Skin of body (tissue), 2 donors: ENCODE data around the gene LARP1. TPM values are rescaled to one million over a fixed set of nuclear protein-coding genes. Genes with fewer than 3 reads are reported as not detected.
A peak's percentile ranks its signal among the peaks of the same experiment; 100 is the strongest.
"Not testable (repeated sequence)": the region's sequence is repeated elsewhere in the genome, so short reads cannot be mapped to it uniquely, and the experiment has no call there.

Experiments used
- DNase-seq: peaks from one replicate; lab custom pipeline; 2025; lab: John Stamatoyannopoulos, UW
- total RNA-seq: library from RNA; depleted of rRNA; stranded (reverse); fragments of >200 nt; gene quantifications from one replicate; pipeline ENCODE4 v1.2.3, GENCODE V29; 2014

The LARP1 gene
- total RNA-seq, 1 donor from 2014 or later: 46.4 TPM

DNA sequence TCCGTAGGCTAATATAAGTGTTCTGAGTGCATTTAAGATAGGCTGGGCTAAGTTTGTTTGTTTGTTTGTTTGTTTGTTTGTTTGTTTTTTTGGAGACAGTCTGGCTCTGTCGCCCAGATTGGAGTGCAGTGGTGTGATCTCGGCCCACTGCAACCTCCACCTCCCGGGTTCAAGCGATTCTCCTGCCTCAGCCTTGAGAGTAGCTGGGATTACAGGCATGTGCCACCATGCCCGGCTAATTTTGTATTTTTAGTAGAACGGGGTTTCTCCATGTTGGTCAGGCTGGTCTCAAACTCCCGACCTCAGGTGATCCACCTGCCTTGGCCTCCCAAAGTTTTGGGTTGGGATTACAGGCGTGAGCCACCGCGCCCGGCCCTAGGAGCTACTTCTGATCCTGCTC lies 4.7 kb downstream of the LARP1 start:
- not testable (repeated sequence) for DNase-seq

DNA sequence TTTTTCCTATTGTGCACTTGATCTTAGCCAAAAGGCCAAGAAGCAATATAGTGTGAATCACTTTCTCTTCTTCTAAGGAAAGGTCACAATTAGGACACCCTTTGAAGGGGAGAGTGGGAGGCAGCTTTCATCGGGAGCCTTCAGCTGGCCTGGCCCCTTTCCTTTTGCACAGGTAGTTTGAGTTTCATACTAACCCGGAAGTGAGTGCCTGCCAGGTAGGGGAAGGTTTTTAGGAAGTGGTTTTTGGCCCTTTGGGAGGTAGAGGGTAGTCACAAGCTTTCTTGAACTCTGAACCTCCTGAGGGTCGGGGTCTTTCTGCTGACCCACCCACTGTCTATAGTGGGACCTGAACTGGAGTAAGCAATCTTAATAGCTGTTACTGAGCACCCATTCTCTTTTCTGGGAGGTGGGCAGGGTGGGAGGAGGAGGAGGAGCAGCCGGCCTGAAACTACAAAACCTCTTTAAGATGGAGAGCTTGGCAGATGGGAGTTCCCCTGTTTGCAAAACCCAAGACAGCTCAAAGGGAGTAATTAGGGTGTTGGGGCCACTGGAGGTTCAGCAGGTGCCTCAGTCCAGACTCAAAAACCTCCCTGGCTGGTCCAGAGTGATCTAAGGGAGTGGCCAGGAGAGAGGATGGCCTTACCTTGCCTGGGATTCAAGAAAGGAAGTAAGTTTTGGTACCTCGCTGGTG lies 6.0 kb downstream of the LARP1 start:
- DNase-seq: no peak

DNA sequence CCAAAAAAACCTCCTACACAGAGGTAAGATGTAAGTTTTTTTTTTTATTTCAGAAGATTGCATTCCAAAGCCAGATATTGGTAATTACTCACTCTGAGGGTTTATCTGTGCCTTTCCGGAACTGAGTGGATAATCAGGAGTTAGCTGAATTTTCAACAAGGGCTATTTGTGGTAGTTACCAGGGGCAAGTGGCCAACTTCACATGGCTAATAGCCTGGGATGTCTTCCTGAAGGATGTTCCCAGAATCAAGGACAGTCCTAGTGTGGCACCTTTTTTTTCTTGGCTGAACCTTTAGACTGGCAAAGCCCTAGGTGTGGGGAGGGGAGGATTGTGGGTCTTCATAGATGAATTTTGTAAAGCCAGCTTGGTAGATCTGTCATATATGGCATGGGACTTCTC lies 7.1 kb downstream of the LARP1 start:
- DNase-seq: no peak

DNA sequence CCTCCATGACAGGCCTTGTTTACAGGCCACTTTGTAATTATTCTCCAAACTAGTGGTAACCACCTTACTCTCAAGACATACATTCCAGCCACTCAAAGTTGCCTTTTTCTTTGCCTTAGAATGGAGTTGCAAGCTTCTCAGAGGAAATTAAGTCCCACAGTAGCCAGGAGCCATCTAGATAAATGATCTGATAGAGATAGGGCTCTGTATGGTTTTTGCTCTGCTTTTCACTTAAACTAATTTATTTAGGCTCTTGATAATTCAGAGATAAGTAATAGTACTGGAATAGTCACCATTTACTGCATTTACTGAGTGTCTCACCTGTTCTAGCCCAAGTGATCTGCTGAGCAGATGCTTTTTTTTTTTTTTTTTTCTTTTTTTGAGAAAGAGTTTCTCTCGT lies 7.5 kb downstream of the LARP1 start:
- DNase-seq: no peak

DNA sequence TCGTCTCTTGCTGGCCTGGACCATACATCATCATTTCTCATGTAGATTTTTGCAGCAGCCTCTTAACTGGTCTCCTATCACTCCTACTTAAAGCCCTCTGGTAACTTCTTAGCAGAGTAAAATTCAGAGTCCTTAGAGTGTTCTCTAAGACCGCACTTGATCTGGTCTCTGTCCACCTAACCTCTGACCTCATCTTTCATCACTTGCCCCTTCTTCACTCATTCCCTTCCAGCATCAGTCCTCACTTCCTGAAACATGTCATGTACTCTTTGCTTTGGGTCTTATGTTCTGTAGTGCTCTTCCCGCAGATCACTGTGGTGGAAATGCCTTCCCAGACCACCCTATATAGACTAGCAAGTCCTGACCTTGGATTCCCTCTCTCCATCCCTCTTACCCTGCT lies 9.8 kb downstream of the LARP1 start:
- no peak for DNase-seq

DNA sequence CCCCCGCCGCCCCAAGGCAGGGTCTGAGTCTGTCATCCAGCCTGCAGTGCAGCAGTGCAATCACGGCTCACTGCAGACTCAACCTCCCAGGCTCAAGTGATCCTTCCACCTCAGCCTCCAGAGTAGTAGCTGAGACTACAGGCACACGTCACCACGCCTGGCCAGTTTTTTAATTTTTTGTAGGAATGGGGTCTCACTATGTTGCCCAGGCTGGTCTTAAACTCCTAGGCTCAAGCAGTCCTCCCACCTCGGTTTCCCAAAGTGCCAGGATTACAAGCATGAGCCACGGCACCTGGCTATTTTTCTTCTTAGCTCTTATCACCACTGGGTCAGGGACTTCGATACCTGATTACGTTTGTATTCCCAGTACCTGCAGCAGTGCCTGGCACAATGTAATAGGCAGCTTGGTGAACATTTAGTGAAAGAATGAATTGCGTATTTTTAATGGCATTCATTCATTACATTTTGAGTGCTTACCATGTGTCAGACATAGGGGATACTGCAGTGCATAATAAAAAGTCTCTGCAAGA lies 10.3 kb downstream of the LARP1 start:
- DNase-seq: no peak

DNA sequence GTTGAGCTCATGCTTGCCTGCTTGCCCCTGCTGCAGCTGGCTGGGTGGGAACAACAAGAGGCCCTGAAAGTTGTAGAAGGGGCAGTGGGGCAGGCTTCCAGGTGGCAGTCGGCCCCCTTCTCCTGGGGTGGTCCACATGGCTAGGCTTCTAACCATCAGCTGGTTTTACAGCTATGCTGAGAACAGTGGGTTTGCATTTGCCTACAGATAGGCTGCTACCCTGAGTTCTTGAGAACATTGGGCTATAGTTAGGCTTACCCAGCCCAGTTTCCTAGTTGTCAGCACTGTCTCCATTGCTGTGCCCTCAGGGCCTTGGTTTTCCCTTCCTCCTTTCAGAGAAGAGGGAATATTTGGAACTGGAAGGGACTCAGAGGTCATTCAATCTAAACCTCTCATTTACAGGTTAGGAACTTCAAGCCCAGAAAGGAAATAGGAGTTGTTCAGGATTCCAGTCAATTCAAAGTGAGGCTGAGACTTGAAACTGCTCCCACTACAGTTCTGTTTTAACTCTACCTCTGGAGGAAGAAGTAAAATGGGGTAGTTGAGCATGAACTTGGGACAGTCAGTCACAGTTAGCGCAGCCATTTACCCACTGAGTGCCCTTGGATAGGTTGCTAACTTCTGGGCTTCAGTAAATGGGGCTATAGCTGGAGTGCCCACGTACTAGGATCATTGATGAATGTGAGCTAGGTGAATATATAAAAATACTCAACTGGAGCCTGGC lies 11.5 kb downstream of the LARP1 start:
- DNase-seq: no peak

DNA sequence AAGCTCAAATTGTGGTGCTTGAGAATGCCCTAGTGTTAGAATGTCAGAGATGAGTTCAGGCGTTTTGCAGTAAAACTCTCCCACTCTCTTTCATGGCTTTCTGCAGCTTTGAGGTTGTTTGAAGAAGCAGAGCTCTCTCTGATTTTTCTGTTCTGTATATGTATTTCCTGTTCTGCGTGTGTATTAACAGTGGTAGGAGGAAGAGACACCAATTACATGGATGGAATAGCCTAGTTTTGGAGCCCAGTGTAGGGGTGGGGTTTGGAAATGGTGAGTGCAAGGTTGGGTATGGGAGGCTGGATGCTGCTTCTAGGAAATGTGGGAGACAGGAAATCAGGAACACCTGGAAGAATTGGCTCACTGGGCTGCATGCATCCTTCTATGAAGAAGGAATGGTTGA lies 12.4 kb downstream of the LARP1 start:
- no peak for DNase-seq

DNA sequence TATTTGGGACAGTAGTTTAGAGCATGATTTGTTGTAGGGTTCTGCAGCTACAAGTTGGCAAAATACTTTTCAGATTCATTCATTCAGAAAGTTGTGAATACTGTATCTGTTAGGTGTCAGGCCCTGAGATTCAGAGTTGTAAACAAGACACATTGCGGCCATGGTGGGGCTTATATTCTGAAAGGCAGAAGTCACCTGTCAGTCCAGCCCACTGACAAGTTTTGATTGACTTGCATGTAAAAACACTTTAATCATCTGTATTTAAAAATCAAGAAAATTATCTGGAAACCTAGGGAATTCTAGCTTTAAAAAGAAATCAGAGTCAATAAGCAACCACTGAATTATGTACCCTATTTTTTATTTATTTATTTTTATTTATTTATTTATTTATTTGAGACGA lies 13.0 kb downstream of the LARP1 start:
- DNase-seq: no peak

DNA sequence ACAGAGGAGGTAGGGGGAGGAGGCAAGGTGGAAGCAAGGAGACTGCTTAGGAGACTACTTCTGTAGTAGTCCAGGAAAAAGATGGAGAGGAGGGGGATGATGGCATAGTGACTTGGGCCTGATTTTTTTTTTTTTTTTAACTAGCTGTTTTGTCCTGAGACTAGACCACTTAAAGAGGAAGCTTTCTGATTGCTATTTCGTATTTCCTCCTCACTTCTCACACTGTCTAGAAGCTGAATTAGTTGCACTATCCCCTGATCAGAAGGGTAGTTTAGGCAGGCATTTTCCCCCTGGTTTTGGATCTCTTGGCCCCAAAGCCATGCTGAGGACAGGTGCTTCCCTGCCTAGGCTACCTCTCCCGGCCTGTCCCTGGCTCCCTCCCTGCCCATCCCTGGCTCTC lies 14.9 kb downstream of the LARP1 start:
- DNase-seq: no peak

DNA sequence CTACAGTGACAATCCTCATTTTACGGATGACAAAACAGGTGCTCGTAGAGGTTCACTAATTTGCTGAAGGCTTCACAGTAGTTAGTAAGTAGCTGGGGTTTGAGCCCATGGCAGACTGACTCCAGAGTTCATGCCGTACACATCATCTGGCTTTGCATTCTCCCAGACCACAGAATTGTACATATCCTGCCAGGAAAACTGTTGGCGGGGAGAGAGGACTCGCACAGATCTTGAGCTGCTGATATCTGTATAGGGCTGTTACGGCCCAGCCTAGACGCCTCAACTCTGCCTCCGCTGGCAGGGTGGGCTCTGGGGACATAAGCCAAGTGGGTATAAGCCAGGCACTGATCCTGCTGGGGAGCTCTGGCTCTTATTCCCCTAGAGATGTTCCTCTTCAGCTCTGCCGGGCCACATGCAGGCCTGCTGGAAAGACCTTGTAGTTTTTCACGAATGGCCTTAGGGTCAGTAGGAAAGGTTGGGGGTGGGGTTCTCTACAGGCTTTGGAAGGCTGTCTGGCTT lies 16.3 kb downstream of the LARP1 start:
- peak; percentile 90 for DNase-seq

DNA sequence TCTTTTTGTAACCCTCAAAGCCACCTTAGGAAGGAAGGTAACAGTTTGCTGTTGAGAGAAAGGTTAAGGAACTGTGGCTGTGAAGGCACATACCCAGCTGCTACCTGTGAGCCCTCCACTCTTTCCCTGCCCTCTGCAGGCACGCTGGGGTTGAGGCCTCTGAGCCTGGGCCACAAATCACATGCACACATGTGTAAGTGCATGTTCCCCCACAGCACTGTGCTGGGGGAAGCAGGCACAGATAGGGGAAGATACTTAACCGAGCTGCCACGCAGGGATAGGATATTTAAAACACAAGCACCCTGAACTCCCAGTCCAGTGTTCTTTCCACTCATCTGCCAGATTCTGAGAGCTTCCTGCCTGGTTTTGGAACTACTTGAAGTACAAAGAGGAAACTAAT lies 18.1 kb downstream of the LARP1 start:
- no peak for DNase-seq

DNA sequence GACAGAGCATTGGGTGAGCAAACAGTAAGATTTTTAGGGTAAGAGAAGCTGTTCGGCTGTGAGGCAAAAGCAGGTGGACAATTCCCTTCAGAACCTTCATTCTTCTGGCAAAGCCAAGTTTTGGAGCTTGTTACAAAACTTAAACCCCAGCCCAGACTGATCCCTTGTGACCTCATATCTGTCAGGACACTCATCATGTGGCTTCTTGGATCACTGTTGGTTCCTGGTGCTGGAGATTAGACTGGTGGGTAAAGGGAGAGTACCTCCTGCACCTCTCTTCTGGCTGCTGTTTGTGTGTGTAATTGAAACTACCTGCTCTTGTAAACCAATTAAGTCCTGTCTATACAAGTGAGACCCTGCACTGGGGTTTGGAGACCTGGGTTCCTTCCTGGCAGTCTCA lies 21.0 kb downstream of the LARP1 start:
- no peak for DNase-seq

DNA sequence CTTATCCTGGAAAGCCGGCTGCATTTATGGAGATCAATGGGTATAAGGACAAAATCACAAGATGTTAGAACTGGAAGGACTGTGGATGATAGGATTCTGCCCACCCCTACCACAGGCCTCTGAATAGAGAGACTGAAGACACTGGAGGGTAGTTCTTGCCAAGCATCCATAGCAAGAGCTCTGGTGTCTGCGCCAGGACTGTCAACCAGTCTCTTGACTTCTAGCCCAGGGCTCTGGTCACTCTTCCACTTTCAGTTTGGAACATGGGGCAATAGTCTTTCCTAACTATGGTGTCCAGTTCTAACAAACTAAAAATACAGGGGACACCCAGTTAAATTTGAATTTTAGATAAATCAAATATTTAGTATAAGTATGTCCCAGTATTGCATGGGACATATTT lies 23.4 kb downstream of the LARP1 start:
- DNase-seq: no peak

DNA sequence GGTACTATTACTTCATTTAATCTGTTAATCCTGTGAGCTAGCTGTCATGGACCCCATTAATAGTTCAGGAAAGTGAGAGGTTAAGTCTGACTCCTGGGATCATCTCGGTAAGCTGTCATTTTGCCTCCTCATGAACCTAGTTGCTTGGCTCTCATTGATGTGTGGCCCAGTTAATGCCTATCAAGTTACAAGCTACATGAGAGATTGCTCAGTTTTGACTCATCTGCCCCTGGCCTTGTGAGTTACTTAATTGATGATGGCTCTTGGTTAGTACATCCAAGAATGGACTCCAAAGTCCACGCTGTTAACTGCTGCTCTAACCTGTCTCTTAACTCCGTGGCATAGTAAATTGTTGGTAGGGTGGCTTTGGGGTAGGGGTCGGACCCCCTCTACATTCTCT lies 23.9 kb downstream of the LARP1 start:
- DNase-seq: no peak

DNA sequence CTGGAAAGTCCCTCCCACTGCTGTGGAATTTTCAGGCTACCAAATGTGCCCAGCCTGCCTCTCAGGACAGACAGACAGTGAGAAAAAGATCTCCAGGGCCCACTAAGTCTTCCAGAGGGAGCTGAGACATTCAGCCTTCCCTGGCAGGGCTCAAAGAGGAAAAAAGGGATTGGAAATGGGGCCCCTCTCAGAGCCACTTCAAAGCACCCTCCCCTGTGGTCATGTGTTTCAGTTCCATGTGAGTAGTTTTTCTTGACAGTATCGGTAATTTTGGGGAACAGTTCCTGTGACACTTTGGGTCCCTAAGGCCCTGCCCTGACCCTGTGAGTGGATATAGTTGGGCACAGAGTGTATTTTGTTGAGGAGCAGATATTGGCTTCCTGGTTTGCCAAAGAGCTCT lies 25.0 kb downstream of the LARP1 start:
- no peak for DNase-seq

DNA sequence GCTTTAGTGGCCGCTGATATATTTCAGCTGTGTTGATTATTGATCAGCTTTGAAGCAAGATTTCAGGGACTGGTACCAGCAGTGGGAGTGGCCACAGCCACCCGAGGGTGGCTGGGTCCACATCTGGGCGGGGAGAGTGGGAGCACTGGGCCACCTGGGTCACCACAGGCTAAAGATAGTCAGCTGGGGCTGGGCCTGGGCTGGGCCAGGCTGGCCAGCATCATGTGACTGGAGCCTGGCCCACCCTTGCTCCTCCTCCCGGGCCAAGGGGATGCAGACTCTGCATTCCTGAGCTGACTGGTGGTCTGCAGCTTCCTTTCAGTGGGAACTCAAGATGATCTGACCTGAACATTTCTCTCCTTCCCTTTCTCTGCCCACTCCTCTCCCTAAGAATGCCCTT lies 27.1 kb downstream of the LARP1 start:
- no peak for DNase-seq

DNA sequence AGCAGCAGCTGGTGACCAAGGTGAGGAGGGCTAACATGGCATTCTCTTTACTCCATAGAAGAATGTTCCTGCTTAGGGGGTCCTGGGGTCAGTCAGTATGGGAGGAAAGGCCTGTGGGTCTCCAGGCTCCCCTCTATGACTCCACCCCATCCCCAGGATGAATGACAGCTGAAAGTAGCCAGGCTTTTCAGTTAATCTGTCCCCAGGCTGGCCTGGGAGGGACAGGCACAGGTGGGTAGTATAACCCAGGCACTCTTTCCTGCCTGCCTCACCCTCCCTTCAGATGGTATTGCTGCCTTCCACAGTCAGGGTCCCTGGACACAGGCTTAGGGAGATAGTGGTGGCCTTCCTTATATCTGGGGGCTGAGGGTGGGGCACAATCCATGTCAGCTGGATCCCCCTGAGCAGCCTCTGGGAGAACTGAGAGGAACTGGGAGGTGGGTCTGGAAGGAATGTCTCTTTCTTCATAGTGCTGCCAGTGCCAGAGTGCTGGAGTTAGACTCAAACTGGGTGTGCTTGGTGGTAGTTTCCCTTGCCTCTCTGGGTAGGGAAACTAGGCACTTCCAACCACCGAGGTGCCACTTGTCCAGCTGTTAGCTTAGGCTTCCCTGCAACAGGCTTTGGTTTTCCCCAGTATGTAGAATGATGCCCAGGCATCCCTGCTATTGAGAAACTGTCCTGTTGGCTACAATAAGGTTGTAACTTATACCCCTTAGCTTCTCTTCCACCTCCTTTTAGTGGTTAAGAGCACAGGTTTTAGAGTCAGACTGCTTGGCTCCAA lies 27.8 kb downstream of the LARP1 start:
- DNase-seq: no peak

DNA sequence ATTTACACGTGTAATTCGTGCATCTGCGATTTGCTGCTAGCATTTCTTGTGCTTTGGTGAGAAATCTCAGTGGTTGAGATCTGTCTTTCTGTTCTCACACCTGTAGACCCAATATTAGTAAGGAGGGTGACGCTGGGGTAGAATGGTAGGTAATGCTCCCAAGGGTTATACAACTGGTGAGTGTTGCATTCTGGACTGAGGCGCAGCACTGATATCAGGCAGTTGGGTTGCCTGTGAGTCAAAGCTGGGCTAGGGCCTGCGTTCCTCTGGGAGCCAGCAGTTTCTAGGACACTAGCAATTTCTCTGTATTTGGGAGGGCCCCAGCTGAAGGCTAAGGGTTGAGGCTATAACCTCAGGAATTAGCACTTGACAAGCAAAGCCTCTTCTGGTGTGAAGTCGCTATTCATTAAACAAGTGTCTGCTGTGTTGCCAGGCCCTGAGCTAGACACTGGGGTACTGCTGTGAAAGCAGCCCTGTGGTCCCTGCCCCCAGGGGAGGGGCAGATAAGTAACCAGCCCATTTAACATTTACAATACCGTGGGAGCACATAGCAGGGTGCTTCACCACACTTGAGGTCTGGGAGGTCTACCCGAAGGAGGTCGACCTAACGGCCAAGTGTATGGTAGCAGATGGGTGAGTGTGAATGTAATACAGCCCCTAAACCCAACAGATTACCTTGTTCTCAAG lies 28.7 kb downstream of the LARP1 start:
- no peak for DNase-seq

DNA sequence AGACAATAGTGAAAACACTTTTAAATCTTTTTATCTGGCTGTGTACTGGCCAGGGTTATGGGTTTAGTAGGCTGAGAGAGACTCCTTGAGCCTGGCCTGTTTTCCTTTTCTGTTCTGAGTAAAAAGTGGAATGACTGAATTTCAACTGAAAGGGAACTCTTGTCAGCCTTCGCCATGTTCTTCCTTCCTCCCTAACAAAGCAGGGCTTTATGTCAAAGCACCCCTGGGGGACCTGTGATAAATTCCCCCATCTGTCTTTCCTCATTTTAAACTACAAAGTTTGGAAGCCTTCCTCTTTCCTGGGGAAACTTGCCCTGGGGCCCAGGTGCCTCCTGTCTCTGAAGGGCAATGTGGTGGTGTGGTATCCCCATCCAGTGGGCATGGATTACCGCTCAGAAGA lies 29.7 kb downstream of the LARP1 start:
- no peak for DNase-seq

DNA sequence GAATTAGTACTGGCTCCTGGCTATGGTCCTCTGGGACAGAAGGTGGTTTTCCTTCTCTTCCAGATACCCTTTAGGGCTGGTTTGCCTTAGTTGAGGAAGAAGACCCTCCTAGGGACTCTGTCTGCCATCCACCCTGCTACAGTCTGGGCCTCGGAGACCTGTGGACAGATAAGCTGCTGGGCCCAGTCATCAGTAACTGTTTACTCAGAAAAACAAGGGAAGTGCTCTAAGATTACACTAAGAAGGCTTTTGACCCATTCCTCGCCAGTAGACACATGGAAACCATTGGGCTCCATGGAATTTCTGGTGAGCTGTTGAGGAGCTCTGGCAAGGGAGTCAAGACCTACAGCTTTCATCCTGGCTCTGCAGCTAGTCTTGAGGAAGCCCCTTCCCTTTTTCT lies 31.2 kb downstream of the LARP1 start:
- no peak for DNase-seq

DNA sequence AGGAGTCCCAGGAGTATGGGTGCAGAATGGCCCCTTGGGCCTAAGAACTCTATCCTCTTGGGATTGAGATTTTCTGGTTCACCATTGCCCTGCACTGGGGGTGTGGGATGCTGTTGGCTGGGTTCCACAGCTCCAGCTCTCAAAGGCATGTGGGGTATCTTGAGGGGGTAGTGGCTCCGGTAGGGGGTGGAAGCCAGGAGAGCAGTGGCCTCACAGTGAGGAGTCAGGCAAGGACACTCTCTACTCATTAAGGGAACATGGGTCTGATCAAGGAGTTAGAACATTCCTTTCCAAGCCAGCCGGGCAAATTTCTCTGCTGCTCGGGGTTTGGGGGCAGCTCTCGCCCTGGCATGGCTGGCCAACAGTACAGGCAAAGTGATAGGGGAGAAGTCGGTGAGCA lies 33.0 kb downstream of the LARP1 start:
- DNase-seq: no peak
